Epithelial cell of esophagus (primary cell): ENCODE data around the gene PIK3CB.

ENCODE experiments used
- DNase-seq: peaks from one replicate; pipeline ENCODE4 v3.0.0; 2010; ENCODE audit warnings: low read depth
- H3K4me3 ChIP-seq: 2 replicates; pipeline ENCODE4 v1.5.1; 2011; ENCODE audit warnings: mild to moderate bottlenecking, low read length, control low read depth
- TF ChIP-seq, protein P1 (sequence below): IDR thresholded peaks from 2 replicates; pipeline ENCODE4 v1.5.1; 2011; ENCODE audit warnings: low read depth, mild to moderate bottlenecking, low read length, control low read depth, inconsistent platforms; ENCODE audit not compliant: insufficient read depth; ENCODE audit errors: missing control alignments

PIK3CB gene

DNA sequence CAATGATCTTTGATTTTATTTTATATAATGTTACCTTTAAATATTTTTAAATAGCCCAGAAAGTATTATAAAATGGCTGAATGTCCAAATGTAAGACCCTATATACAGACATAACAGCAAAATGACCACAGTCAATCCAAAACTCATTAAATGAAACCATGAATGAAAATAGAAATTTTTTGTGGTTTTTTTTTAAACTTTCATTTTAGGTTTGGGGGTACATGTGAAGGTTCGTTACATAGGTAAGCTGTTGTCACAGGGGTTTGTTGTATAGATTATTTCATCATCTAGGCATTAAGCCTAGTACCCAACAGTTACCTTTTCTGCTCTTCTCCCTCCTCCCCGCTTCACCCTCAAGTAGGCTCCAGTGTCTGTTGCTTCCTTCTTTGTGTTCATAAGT, 117.4 kb downstream of the PIK3CB start:
- no peak for DNase-seq
- TF ChIP-seq, protein P1, sequence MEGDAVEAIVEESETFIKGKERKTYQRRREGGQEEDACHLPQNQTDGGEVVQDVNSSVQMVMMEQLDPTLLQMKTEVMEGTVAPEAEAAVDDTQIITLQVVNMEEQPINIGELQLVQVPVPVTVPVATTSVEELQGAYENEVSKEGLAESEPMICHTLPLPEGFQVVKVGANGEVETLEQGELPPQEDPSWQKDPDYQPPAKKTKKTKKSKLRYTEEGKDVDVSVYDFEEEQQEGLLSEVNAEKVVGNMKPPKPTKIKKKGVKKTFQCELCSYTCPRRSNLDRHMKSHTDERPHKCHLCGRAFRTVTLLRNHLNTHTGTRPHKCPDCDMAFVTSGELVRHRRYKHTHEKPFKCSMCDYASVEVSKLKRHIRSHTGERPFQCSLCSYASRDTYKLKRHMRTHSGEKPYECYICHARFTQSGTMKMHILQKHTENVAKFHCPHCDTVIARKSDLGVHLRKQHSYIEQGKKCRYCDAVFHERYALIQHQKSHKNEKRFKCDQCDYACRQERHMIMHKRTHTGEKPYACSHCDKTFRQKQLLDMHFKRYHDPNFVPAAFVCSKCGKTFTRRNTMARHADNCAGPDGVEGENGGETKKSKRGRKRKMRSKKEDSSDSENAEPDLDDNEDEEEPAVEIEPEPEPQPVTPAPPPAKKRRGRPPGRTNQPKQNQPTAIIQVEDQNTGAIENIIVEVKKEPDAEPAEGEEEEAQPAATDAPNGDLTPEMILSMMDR = no peak
- H3K4me3 ChIP-seq = no peak overlapping the region

DNA sequence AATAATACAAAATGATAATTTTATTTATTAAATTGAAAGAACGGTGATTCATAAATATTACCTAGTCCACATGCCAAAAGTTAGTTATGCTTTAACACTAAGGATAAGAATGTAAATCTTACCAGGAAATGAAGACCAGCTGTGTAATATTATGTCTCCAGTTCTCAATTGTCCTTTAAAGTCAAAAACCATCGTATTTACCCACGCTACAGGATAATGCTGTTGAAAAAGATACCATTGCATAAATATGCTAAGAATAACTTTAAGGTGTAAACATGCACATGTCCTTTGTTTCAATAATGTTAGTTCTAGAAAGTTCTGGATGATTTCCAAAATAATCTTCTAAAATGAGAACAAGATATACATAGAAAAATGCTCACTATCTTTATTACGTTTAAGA, 122.6 kb downstream of the PIK3CB start:
- no peak overlapping the region for H3K4me3 ChIP-seq
- DNase-seq = no peak
- TF ChIP-seq, protein P1 = no peak

DNA sequence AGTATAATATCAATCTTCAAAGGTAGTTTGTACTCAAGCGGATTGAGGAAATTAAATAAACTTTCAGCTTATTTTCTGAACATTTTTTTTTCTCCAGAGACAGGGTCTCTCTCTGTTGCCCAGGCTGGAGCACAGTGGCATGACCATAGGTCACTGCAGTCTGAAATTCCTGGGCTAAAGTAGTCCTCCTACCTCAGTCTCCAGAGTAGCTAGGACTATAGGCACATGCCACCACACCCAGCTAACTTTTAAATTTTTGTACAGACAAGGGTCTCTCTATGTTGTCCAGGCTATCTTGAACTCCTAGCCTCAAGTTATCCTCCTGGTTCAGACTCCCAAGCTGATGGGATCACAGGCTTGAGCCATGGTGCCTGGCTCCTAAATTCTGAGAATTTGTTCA, 129.1 kb downstream of the PIK3CB start:
- no peak overlapping the region for H3K4me3 ChIP-seq
- TF ChIP-seq, protein P1 = no peak
- DNase-seq = no peak

DNA sequence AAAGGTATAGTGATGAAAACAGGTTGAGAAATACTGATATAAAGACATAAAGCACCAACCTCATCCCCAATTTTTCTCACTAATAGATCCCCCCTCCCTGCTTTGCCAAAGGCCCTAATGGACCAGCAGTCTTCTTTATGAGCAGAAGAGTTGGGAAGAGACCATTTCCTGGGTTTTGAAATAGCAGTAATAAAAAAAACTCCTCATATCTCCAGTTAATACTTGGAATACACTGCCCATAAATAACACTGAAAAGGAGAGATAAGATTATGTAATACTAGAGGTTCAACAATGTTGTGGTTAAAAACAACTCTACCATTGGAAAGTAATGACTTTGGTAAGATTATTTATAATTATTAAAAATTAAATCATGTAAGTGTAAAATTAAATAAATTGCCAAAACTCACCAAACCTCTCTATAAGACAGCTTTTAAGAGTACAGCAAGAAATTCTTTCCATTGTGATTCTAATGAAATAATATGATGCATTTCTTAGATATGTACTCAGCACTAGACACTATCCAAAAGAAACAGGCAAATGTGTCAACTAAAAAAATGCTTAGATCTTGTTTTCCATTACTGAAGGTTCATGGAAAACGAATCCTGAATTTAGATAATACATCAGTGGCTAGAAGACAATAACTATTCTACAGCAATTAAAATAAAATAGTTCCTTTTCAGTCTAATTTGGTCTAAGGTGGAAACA, 137.9 kb downstream of the PIK3CB start:
- no peak for DNase-seq
- no peak overlapping the region for H3K4me3 ChIP-seq
- TF ChIP-seq, protein P1 = no peak

DNA sequence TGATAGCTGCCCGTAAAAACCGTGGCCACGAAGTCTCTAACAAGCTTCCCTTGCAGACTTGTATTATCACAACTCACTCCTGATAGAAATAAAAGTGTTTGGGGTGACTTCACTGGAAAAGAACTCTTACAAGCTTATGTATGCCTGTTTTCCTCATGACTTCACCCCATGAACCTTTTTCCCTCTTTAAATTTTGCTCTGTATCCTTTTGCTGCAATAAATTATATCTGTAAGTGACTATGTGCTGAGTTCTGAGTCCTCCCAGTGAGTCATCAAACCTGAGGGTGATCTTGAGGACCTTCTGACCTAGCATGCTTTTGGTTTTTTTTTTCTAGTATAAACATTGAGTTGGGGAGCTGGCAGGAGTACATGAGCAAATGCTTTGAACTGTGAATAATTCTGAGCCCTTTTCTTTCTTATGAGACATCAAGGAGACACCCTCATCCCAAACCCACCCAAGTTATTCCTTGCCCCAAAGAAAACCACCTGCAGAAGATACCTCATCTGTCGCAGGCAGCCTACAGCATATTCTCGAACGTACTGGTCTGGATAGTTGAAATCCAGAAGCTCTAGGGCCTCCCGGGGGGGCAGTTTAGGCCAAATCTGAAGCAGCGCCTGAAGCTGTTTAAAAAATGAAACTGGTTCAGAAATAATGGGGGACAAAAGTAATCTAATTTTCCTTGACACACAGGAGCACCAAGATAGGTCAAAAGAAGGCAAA, 140.3 kb downstream of the PIK3CB start:
- H3K4me3 ChIP-seq = no peak overlapping the region
- TF ChIP-seq, protein P1 = no peak
- peak; percentile 73 for DNase-seq

DNA sequence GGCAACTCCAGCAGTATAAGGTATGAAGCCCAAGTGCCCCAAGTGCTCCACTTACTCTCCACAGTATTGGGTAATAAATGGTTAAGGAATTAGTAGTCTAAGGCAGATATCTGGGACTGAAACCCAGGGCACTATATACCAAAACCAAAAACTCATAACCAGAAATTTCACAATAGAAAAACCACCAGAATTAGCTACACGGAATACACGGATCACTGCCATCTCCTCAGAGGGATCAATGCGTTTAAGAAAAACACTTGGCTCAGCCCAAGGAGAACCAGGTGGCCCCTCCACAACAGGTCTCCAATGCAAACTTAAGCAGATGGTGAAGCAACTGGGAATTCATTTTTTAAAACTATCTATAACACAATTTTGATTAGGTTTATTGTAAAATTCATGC, 142.6 kb downstream of the PIK3CB start:
- DNase-seq = no peak
- TF ChIP-seq, protein P1 = no peak
- H3K4me3 ChIP-seq = no peak overlapping the region
